IPS-18a (cell line): ENCODE measurements around the gene ERMARD.

Experiments
- H3K27ac ChIP-seq: one replicate; pipeline ENCODE4 v1.5.1; 2013; ENCODE audit warnings: low read length
- H3K27me3 ChIP-seq: one replicate; pipeline ENCODE4 v1.6.1; 2013; ENCODE audit warnings: mild to moderate bottlenecking, low read length; ENCODE audit not compliant: control insufficient read depth, insufficient read depth
- H3K36me3 ChIP-seq: one replicate; pipeline ENCODE4 v1.6.1; 2013; ENCODE audit warnings: low read depth, low read length; ENCODE audit not compliant: control insufficient read depth
- H3K4me1 ChIP-seq: one replicate; pipeline ENCODE4 v1.6.1; 2013; ENCODE audit warnings: low read depth, low read length; ENCODE audit not compliant: control insufficient read depth
- H3K4me3 ChIP-seq: one replicate; pipeline ENCODE4 v1.5.1; 2013; ENCODE audit warnings: low read length
- H3K9ac ChIP-seq: one replicate; pipeline ENCODE4 v1.6.1; 2013; ENCODE audit warnings: mild to moderate bottlenecking, low read length, moderate library complexity
- H3K9me3 ChIP-seq: one replicate; pipeline ENCODE4 v1.6.1; 2013; ENCODE audit warnings: low read depth, low read length; ENCODE audit not compliant: control insufficient read depth

Gene ERMARD

GRCh38 chr6:169820358-169820757 is 68.9 kb downstream of the ERMARD start:
- Histone ChIP-seq H3K27ac (no peak overlapping the region), H3K4me1 (peaks cover 15% of the 10 kb centered on the region), H3K36me3 (no peaks in the 10 kb centered on the region)

GRCh38 chr6:169824021-169824420 is 72.6 kb downstream of the ERMARD start:
- Histone ChIP-seq H3K4me1 (peaks cover 22% of the 10 kb centered on the region), H3K36me3 (no peaks in the 10 kb centered on the region), H3K27me3 (no peaks in the 10 kb centered on the region), H3K27ac (no peak overlapping the region), H3K9ac (no peak overlapping the region), H3K4me3 (no peak overlapping the region), H3K9me3 (peaks cover 4% of the 10 kb centered on the region)

More at GRCh38 chr6:169820358-169820757, 68.9 kb downstream of the ERMARD start:
- Histone ChIP-seq H3K27me3 (no peaks in the 10 kb centered on the region), H3K4me3 (no peak overlapping the region), H3K9me3 (peaks cover 3% of the 10 kb centered on the region), H3K9ac (no peak overlapping the region)

GRCh38 chr6:169824848-169825557 is 73.6 kb downstream of the ERMARD start:
- peaks cover 20% of the 10 kb centered on the region for H3K4me1 ChIP-seq
- no peaks in the 10 kb centered on the region for H3K27me3 ChIP-seq
- H3K4me3 ChIP-seq = no peak overlapping the region
- peaks cover 4% of the 10 kb centered on the region for H3K9me3 ChIP-seq
- no peaks in the 10 kb centered on the region for H3K36me3 ChIP-seq
- no peak overlapping the region for H3K9ac ChIP-seq
- no peak overlapping the region for H3K27ac ChIP-seq

- Histone ChIP-seq H3K9ac (no peak overlapping the region), H3K27ac (no peak overlapping the region), H3K4me1 (peaks cover 13% of the 10 kb centered on the region), H3K4me3 (no peak overlapping the region), H3K27me3 (peaks cover 2% of the 10 kb centered on the region), H3K36me3 (no peaks in the 10 kb centered on the region), H3K9me3 (peaks cover 4% of the 10 kb centered on the region)
These were observed 74.3 kb downstream of the ERMARD start for GRCh38 chr6:169825558-169826225.

- Histone ChIP-seq H3K9ac (no peak overlapping the region), H3K4me3 (no peak overlapping the region), H3K27me3 (peaks cover 11% of the 10 kb centered on the region), H3K4me1 (peaks cover 7% of the 10 kb centered on the region), H3K9me3 (peaks cover 4% of the 10 kb centered on the region), H3K36me3 (no peaks in the 10 kb centered on the region), H3K27ac (no peak overlapping the region)
These were observed 75.3 kb downstream of the ERMARD start for GRCh38 chr6:169826697-169827096.

GRCh38 chr6:169827290-169827717 is 75.9 kb downstream of the ERMARD start:
- Histone ChIP-seq H3K27ac (no peak overlapping the region), H3K27me3 (peaks cover 11% of the 10 kb centered on the region), H3K36me3 (no peaks in the 10 kb centered on the region), H3K9me3 (peaks cover 4% of the 10 kb centered on the region), H3K9ac (no peak overlapping the region), H3K4me3 (no peak overlapping the region), H3K4me1 (peaks cover 7% of the 10 kb centered on the region)

- no peak overlapping the region for H3K4me3 ChIP-seq
- no peak overlapping the region for H3K27ac ChIP-seq
- peaks cover 9% of the 10 kb centered on the region for H3K4me1 ChIP-seq
- peaks cover 11% of the 10 kb centered on the region for H3K27me3 ChIP-seq
- no peak overlapping the region for H3K9ac ChIP-seq
- peaks cover 4% of the 10 kb centered on the region for H3K9me3 ChIP-seq
- no peaks in the 10 kb centered on the region for H3K36me3 ChIP-seq
These were observed 76.8 kb downstream of the ERMARD start for GRCh38 chr6:169828176-169828575.

- no peak overlapping the region for H3K27ac ChIP-seq
These were observed 78.4 kb downstream of the ERMARD start for GRCh38 chr6:169829786-169830185.

GRCh38 chr6:169830876-169831275 is 79.5 kb downstream of the ERMARD start:
- H3K27me3 ChIP-seq = peaks cover 11% of the 10 kb centered on the region
- H3K27ac ChIP-seq = no peak overlapping the region
- H3K4me1 ChIP-seq = peaks cover 9% of the 10 kb centered on the region
- peaks cover 4% of the 10 kb centered on the region for H3K9me3 ChIP-seq
- H3K36me3 ChIP-seq = no peaks in the 10 kb centered on the region
- H3K9ac ChIP-seq = no peak overlapping the region
- H3K4me3 ChIP-seq = no peak overlapping the region

More at GRCh38 chr6:169829786-169830185, 78.4 kb downstream of the ERMARD start:
- Histone ChIP-seq H3K4me3 (no peak overlapping the region), H3K4me1 (peaks cover 9% of the 10 kb centered on the region), H3K36me3 (no peaks in the 10 kb centered on the region), H3K9me3 (peaks cover 4% of the 10 kb centered on the region), H3K27me3 (peaks cover 11% of the 10 kb centered on the region), H3K9ac (no peak overlapping the region)
